GM13976 (cell line): ENCODE results near the gene LRRC27.
"Not testable (repeated sequence)": the region's sequence is repeated elsewhere in the genome, so short reads cannot be mapped to it uniquely, and the experiment has no call there.

Experiments
- DNase-seq: peaks from one replicate; pipeline ENCODE4 v3.0.0; 2012; ENCODE audit warnings: low spot score
- CTCF ChIP-seq: IDR thresholded peaks from 2 replicates; pipeline ENCODE4 v1.5.1; 2012; ENCODE audit warnings: borderline replicate concordance, mild to moderate bottlenecking; ENCODE audit not compliant: insufficient read depth; ENCODE audit errors: extremely low read depth, missing control alignments, control extremely low read depth
- in situ Hi-C: fragments of 300-500 bp; cut with MboI; formaldehyde crosslinking; loops from one replicate; pipeline ENCODE4 v1.12.0; 2022; ENCODE audit warnings: low sequenced_read_pairs, mixed read lengths, inconsistent platforms; ENCODE audit not compliant: unreplicated experiment

LRRC27 gene

GRCh38 chr10:132385721-132386418 is 53.9 kb downstream of the LRRC27 start:
- in situ Hi-C loops, result no loop called here
- DNase-seq, result no peak
- no peak for TF ChIP-seq CTCF

- in situ Hi-C loops, result no loop called here
- no peak for TF ChIP-seq CTCF
- no peak for DNase-seq
Observed at GRCh38 chr10:132386419-132386831, 54.4 kb downstream of the LRRC27 start.

GRCh38 chr10:132386896-132387295 is 54.9 kb downstream of the LRRC27 start:
- DNase-seq, in situ Hi-C loops: not testable (repeated sequence)

- peak; percentile 59 for TF ChIP-seq CTCF
- in situ Hi-C loops, result no loop called here
- DNase-seq, result peak; percentile 94
Observed at GRCh38 chr10:132387764-132388210, 55.8 kb downstream of the LRRC27 start.

- DNase-seq, result peak; percentile 71
- no peak for TF ChIP-seq CTCF
- in situ Hi-C loops, result no loop called here
Observed at GRCh38 chr10:132388891-132389432, 57.0 kb downstream of the LRRC27 start.

- no peak for TF ChIP-seq CTCF
- in situ Hi-C loops, result no loop called here
- DNase-seq, result no peak
Observed at GRCh38 chr10:132389433-132390169, 57.6 kb downstream of the LRRC27 start.

- in situ Hi-C loops, result no loop called here
Observed at GRCh38 chr10:132390170-132390920, 58.4 kb downstream of the LRRC27 start.

More at GRCh38 chr10:132390170-132390920, 58.4 kb downstream of the LRRC27 start:
- DNase-seq, result no peak
- no peak for TF ChIP-seq CTCF
